Measurements from ENCODE around the gene CTU1.

Gene CTU1

DNA sequence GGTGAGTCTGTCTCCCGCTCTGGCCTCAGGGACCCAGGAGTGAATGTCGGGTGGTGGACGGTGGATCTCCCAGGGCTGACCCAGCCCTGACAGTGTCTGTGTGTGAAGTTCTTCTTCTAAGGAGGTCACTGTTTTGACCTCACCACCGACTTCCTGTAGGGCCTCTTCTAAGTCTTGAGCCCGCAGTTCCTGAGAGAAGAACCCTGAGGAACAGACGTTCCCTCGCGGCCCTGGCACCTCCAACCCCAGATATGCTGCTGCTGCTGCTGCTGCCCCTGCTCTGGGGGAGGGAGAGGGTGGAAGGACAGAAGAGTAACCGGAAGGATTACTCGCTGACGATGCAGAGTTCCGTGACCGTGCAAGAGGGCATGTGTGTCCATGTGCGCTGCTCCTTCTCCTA, 33.9 kb upstream of the CTU1 start, which contains the start of gene SIGLEC7:
SIGLEC7 (plus strand) TSS at position 183 of the 400 bp plus-strand sequence; CDS start at position 252, 69 bp downstream.
- no peaks in the 10 kb centered on the region for H3K4me1 ChIP-seq (ENCODE audit: control insufficient read depth, insufficient read depth, low read length)

GRCh38 chr19:51141181-51141580, 33.0 kb upstream of the CTU1 start:
- no peaks in the 10 kb centered on the region for H3K36me3 ChIP-seq (ENCODE audit: insufficient read depth, low read length)
- peaks cover 5% of the 10 kb centered on the region for H3K9me3 ChIP-seq (replicated peaks; ENCODE audit: low read length)
- no peaks in the 10 kb centered on the region for H3K4me1 ChIP-seq (ENCODE audit: control insufficient read depth, insufficient read depth, low read length)
- H3K9ac ChIP-seq (ENCODE audit: low read depth, low read length): no peak overlapping the region
- H3K4me2 ChIP-seq (ENCODE audit: low read length): no peak overlapping the region
- no peaks in the 10 kb centered on the region for H3K27me3 ChIP-seq (ENCODE audit: control insufficient read depth, insufficient read depth, low read length)
- no peak overlapping the region for H3K4me3 ChIP-seq (ENCODE audit: low read length)

More for the DNA sequence above, 33.9 kb upstream of the CTU1 start, which contains the start of gene SIGLEC7:
- Histone ChIP-seq H3K9ac (ENCODE audit: low read depth, low read length) (no peak within 1 kb of the TSS), H3K27me3 (ENCODE audit: control insufficient read depth, insufficient read depth, low read length) (no peaks in the 10 kb centered on the region), H3K4me3 (ENCODE audit: low read length) (no peak within 1 kb of the TSS), H3K9me3 (replicated peaks; ENCODE audit: low read length) (peaks cover 5% of the 10 kb centered on the region), H3K36me3 (ENCODE audit: insufficient read depth, low read length) (no peaks in the 10 kb centered on the region), H3K4me2 (ENCODE audit: low read length) (no peak within 1 kb of the TSS)

DNA sequence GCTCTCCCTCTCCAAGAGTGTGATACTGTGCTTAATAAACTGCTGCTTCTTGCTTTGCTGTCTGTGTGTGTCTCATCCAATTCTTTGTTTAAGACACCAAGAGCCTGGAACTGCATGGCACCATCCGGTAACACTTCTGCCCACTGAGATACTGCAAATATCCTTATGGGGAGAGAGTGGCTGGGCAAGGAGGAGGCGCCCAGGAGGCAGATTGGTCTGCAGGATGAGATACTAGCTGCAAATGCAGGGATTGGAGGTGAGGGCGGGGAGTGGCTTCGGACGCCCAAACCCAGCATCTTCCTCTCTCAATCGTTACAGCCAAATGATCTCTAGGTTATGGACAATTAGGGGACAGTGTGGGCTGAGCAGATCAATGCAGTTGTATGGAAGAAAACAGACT, 32.2 kb upstream of the CTU1 start:
- Histone ChIP-seq H3K4me3 (ENCODE audit: low read length) (no peak overlapping the region), H3K9ac (ENCODE audit: low read depth, low read length) (no peak overlapping the region), H3K4me1 (ENCODE audit: control insufficient read depth, insufficient read depth, low read length) (no peaks in the 10 kb centered on the region), H3K4me2 (ENCODE audit: low read length) (no peak overlapping the region), H3K9me3 (replicated peaks; ENCODE audit: low read length) (peaks cover 5% of the 10 kb centered on the region), H3K36me3 (ENCODE audit: insufficient read depth, low read length) (no peaks in the 10 kb centered on the region), H3K27me3 (ENCODE audit: control insufficient read depth, insufficient read depth, low read length) (no peaks in the 10 kb centered on the region)

- H3K4me1 ChIP-seq (ENCODE audit: control insufficient read depth, insufficient read depth, low read length): no peaks in the 10 kb centered on the region
Measured at GRCh38 chr19:51139299-51140014, 31.2 kb upstream of the CTU1 start.

DNA sequence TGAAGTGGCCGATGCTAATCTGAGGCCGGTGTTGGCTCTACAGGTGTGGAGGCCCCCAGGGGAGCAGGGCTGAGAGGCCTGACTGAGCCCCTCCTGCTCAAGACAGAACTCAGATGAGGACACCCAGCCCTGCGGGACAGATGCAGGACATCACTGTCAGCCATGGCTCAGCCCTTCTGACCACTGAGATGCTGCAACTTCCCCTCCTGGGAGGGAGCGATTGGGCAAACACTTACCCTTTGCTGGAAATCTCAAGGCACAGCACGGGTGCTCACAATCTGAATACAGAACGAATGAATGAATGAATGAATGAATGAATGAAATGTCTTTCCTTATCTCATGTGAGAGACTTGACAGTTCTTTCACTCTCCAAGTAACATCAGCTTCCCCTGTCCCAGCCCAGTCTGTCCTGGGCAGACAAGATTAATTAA, 30.4 kb upstream of the CTU1 start:
- no peak overlapping the region for H3K4me2 ChIP-seq (ENCODE audit: low read length)
- no peaks in the 10 kb centered on the region for H3K27me3 ChIP-seq (ENCODE audit: control insufficient read depth, insufficient read depth, low read length)
- H3K9me3 ChIP-seq (replicated peaks; ENCODE audit: low read length): peaks cover 2% of the 10 kb centered on the region
- no peak overlapping the region for H3K4me3 ChIP-seq (ENCODE audit: low read length)
- no peak overlapping the region for H3K9ac ChIP-seq (ENCODE audit: low read depth, low read length)
- no peaks in the 10 kb centered on the region for H3K36me3 ChIP-seq (ENCODE audit: insufficient read depth, low read length)
- no peaks in the 10 kb centered on the region for H3K4me1 ChIP-seq (ENCODE audit: control insufficient read depth, insufficient read depth, low read length)

More at GRCh38 chr19:51139299-51140014, 31.2 kb upstream of the CTU1 start:
- no peak overlapping the region for H3K4me2 ChIP-seq (ENCODE audit: low read length)
- H3K27me3 ChIP-seq (ENCODE audit: control insufficient read depth, insufficient read depth, low read length): no peaks in the 10 kb centered on the region
- no peaks in the 10 kb centered on the region for H3K36me3 ChIP-seq (ENCODE audit: insufficient read depth, low read length)
- H3K9ac ChIP-seq (ENCODE audit: low read depth, low read length): no peak overlapping the region
- no peak overlapping the region for H3K4me3 ChIP-seq (ENCODE audit: low read length)
- H3K9me3 ChIP-seq (replicated peaks; ENCODE audit: low read length): peaks cover 2% of the 10 kb centered on the region

DNA sequence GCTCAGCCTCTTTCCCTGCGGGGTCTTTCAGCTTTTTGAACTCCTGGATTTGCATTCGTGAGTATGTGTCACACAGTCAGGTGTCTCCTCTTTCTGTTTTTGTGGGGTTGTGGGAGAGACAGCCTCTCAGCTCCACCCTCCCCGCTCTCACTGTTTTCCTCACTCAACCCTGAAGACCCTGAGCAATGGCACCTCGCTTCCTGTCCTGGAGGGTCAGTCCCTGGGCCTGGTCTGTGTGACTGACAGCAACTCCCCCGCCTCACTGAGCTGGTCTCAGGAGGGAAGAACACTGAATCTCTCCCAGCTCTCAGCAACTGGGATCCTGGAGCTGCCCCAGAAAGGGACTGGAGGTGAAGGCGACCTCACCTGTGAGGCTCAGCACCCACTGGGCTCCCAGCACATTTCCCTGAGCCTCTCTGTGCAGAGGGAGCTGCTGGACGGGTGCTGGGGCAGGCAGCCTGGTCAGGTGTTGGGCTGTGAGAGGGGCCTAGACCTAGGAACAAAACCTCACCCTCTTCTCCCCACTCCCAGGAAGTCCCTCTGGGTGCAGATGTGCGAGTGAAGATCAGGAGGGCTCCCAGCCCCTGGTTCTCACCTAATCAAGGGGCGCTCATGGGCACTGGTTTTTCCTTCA, 29.7 kb upstream of the CTU1 start:
- no peak overlapping the region for H3K9ac ChIP-seq (ENCODE audit: low read depth, low read length)
- no peak overlapping the region for H3K4me2 ChIP-seq (ENCODE audit: low read length)
- H3K4me1 ChIP-seq (ENCODE audit: control insufficient read depth, insufficient read depth, low read length): no peaks in the 10 kb centered on the region
- no peak overlapping the region for H3K4me3 ChIP-seq (ENCODE audit: low read length)
- no peaks in the 10 kb centered on the region for H3K36me3 ChIP-seq (ENCODE audit: insufficient read depth, low read length)
- H3K9me3 ChIP-seq (replicated peaks; ENCODE audit: low read length): peaks cover 2% of the 10 kb centered on the region
- no peaks in the 10 kb centered on the region for H3K27me3 ChIP-seq (ENCODE audit: control insufficient read depth, insufficient read depth, low read length)

DNA sequence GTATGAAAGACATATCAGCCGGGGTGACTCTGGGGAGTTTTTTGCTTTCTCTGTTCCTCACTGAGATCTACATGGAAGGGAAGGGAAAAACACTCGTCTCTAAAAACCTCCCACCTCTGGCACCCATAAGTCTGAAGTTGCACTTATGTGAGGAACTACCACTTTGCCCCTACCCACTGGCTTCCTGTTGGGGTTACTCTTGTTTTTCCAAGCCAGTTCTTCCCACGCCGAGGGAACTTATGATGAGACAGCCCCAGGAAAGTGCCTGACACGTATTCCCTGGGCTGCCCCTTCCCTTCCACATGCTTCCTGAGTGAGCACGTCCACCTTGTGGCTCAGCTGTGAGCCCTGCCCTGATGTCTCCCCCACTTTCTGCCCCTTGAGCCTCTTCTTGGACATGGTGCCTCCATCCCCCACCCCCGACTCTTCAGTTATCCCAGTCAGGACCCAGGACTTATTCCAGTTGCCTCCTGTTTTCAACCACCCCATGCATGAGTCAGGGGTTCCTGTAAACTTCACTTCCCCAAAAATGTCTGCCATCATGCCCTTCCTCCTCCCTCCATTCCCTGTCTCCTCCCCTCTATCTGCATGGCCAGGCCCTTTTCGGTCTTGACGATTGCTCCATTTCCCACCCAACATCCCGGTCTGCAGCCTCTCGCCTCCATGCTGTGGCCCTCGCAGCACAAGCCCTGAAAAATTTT, 28.8 kb upstream of the CTU1 start:
- no peak overlapping the region for H3K9ac ChIP-seq (ENCODE audit: low read depth, low read length)
- H3K4me1 ChIP-seq (ENCODE audit: control insufficient read depth, insufficient read depth, low read length): no peaks in the 10 kb centered on the region
- no peaks in the 10 kb centered on the region for H3K27me3 ChIP-seq (ENCODE audit: control insufficient read depth, insufficient read depth, low read length)
- H3K4me2 ChIP-seq (ENCODE audit: low read length): no peak overlapping the region
- H3K9me3 ChIP-seq (replicated peaks; ENCODE audit: low read length): peaks cover 2% of the 10 kb centered on the region
- no peaks in the 10 kb centered on the region for H3K36me3 ChIP-seq (ENCODE audit: insufficient read depth, low read length)
- H3K4me3 ChIP-seq (ENCODE audit: low read length): no peak overlapping the region

GRCh38 chr19:51135986-51136762, 28.0 kb upstream of the CTU1 start:
- peaks cover 2% of the 10 kb centered on the region for H3K9me3 ChIP-seq (replicated peaks; ENCODE audit: low read length)
- no peak overlapping the region for H3K9ac ChIP-seq (ENCODE audit: low read depth, low read length)
- H3K4me2 ChIP-seq (ENCODE audit: low read length): no peak overlapping the region
- H3K4me1 ChIP-seq (ENCODE audit: control insufficient read depth, insufficient read depth, low read length): no peaks in the 10 kb centered on the region
- H3K27me3 ChIP-seq (ENCODE audit: control insufficient read depth, insufficient read depth, low read length): no peaks in the 10 kb centered on the region
- H3K36me3 ChIP-seq (ENCODE audit: insufficient read depth, low read length): no peaks in the 10 kb centered on the region
- H3K4me3 ChIP-seq (ENCODE audit: low read length): no peak overlapping the region

DNA sequence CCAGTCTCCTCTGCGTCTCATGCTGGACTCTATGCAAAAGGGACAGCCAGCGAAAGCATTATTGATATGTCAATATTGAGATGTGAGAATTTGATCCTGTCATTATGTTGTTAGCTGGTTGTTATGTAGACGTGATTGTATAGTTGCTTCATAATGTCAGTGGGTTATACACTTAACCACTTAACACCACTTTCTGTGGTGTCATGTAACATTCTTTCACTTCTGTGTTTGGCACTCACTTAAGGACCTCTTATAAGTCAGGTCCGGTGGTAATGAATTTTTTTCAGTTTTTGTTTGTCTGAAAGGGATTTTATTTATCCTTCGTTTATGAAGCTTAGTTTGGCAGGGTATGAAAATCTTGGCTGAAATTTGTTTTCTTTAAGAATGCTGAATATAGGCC, 26.8 kb upstream of the CTU1 start:
- H3K4me3 ChIP-seq (ENCODE audit: low read length): no peak overlapping the region
- no peaks in the 10 kb centered on the region for H3K4me1 ChIP-seq (ENCODE audit: control insufficient read depth, insufficient read depth, low read length)
- peaks cover 7% of the 10 kb centered on the region for H3K9me3 ChIP-seq (replicated peaks; ENCODE audit: low read length)
- H3K9ac ChIP-seq (ENCODE audit: low read depth, low read length): no peak overlapping the region
- H3K36me3 ChIP-seq (ENCODE audit: insufficient read depth, low read length): no peaks in the 10 kb centered on the region
- no peak overlapping the region for H3K4me2 ChIP-seq (ENCODE audit: low read length)
- no peaks in the 10 kb centered on the region for H3K27me3 ChIP-seq (ENCODE audit: control insufficient read depth, insufficient read depth, low read length)

DNA sequence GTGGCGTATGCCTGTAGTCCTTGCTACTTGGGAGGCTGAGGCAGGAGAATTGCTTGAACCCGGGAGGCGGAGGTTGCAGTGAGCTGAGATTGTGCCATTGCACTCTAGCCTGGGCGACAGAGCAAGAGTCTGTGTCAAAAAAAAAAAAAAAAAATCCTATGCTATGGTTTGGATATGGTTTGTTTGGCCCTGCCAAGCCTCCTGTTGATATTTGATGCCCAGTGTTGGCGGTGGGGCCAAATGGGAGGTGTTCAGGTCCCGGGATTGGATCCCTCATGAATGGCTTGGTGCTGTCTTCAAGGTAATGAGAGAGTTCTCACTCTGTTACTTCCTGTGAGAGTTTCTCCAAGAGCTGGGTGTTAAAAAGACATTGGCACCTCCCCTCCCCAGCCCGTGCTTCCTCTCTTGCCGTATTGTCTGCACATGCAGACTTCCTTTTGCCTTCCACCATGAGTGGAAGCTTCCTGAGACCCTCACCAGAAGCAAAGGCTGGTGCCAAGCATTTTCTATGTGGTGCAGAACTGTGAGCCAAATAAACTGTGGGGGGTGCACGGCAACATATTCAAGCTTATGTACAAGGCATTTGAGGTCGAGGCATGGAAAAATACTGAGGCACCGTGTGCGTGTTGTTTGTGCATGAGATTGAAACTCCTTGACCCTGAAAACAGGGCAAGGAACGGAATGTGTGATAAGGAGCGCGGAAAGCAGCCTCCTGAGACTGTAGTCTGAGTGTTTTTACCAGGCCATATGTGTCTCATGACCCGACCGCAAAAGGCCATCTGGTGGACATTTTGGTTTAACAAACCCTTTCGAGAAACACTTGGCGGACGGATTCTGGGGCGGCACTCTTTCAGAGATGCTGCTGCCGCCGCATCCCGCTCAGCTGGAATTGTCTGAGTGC, 23.8 kb upstream of the CTU1 start:
- H3K4me3 ChIP-seq (ENCODE audit: low read length): no peak overlapping the region
- no peak overlapping the region for H3K9ac ChIP-seq (ENCODE audit: low read depth, low read length)
- no peaks in the 10 kb centered on the region for H3K27me3 ChIP-seq (ENCODE audit: control insufficient read depth, insufficient read depth, low read length)
- H3K4me2 ChIP-seq (ENCODE audit: low read length): no peak overlapping the region
- H3K9me3 ChIP-seq (replicated peaks; ENCODE audit: low read length): peaks cover 5% of the 10 kb centered on the region
- H3K4me1 ChIP-seq (ENCODE audit: control insufficient read depth, insufficient read depth, low read length): no peaks in the 10 kb centered on the region
- H3K36me3 ChIP-seq (ENCODE audit: insufficient read depth, low read length): no peaks in the 10 kb centered on the region

All from skeletal muscle satellite cell (primary cell).